Inflammatory macrophage (primary cell): Measurements from ENCODE around the gene PTPN2.

Experiments used
- DNase-seq, 2 donors: peaks; one replicate each; pipeline ENCODE4 v3.0.0-alpha.2; 2020 to 2022

PTPN2 gene

GRCh38 chr18:12744103-12744502 lies 139.9 kb downstream of the PTPN2 start:
- peak; percentile 47 to 60 for DNase-seq

GRCh38 chr18:12742453-12742852 lies 141.6 kb downstream of the PTPN2 start:
- DNase-seq, result no peak
